HG03108 (cell line): Measurements from ENCODE around the gene MMP17.

Source experiments
- ATAC-seq: cut with Tn5 transposase; IDR thresholded peaks from one replicate; pipeline ENCODE4 v1.9.1; 2021; ENCODE audit warnings: moderate library complexity; ENCODE audit not compliant: unreplicated experiment

Gene MMP17

DNA sequence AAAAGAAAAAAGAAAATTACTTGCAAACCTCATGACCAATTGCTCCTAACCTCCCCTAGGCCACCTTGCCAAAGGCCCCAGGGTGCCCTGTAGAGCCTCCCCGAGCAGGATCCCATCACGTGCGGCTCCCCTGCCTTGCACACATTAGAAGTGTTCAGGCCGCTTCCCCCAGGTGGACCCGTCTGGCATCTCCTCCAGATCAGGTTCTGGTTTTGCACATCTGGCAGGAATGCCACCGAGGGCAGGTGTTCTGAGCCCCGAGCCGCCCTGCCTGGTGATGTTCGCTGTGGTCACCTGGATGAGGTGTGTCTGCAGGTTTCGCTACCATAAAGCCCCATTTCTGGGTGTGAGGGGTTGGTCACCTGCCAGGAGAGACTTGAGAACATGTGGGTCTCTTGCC, 19.3 kb downstream of the MMP17 start:
- ATAC-seq, result no peak

DNA sequence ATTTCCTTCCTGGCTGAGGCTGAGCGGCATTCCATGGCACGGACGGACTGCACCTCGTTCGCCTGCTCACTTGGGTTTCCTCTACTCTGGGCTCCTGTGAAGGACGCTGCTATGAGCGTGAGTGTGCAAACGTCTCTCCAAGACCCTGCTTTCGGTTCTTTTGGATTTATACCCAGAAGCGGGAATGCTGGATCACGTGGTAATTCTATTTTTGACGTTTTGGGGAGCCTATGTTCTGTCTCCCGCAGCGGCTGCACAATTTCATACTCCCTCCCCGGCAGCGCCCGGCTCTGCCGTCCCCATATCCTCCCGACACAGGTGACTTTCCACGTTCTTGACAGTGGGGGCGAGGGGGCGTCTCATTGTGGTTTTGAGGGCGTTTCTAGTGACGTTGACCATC, 20.6 kb downstream of the MMP17 start:
- ATAC-seq, result no peak

DNA sequence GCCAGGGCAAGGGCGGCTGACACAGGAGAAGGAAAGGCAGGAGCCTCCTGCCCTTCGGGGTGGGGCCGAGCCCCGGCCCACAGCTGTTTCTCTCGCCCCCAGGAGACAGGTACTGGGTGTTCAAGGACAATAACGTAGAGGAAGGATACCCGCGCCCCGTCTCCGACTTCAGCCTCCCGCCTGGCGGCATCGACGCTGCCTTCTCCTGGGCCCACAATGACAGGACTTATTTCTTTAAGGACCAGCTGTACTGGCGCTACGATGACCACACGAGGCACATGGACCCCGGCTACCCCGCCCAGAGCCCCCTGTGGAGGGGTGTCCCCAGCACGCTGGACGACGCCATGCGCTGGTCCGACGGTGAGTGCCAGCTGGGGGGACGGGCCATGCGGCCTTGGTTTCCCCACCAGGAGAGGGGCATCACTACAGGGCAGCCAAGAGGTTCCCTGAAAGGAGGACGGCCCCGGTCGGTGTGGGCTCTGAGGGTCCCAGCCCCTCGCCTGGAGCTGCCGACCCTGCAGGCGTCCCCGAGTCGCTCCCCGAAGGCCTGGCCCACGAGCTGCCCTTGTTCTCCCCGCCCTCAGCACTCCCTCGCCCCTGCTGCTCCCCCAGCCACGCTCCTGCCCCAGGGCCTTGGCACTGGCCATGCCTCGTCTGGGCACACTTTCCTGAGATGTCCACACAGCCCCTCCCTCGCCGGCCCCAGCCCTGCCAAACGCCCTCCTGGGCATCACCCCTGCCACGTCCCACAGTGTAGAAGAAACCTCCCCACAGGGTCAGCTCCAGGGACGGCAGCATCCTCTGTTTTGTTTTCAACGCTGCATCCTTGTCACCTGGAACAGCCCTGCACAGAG, 21.7 kb downstream of the MMP17 start:
- no peak for ATAC-seq

DNA sequence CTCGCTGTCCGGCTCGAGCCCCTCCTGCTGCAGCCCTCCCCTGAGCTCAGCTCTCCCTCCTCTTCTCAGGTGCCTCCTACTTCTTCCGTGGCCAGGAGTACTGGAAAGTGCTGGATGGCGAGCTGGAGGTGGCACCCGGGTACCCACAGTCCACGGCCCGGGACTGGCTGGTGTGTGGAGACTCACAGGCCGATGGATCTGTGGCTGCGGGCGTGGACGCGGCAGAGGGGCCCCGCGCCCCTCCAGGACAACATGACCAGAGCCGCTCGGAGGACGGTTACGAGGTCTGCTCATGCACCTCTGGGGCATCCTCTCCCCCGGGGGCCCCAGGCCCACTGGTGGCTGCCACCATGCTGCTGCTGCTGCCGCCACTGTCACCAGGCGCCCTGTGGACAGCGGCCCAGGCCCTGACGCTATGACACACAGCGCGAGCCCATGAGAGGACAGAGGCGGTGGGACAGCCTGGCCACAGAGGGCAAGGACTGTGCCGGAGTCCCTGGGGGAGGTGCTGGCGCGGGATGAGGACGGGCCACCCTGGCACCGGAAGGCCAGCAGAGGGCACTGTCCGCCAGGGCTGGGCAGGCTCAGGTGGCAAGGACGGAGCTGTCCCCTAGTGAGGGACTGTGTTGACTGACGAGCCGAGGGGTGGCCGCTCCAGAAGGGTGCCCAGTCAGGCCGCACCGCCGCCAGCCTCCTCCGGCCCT, 22.8 kb downstream of the MMP17 start:
- ATAC-seq, result no peak

DNA sequence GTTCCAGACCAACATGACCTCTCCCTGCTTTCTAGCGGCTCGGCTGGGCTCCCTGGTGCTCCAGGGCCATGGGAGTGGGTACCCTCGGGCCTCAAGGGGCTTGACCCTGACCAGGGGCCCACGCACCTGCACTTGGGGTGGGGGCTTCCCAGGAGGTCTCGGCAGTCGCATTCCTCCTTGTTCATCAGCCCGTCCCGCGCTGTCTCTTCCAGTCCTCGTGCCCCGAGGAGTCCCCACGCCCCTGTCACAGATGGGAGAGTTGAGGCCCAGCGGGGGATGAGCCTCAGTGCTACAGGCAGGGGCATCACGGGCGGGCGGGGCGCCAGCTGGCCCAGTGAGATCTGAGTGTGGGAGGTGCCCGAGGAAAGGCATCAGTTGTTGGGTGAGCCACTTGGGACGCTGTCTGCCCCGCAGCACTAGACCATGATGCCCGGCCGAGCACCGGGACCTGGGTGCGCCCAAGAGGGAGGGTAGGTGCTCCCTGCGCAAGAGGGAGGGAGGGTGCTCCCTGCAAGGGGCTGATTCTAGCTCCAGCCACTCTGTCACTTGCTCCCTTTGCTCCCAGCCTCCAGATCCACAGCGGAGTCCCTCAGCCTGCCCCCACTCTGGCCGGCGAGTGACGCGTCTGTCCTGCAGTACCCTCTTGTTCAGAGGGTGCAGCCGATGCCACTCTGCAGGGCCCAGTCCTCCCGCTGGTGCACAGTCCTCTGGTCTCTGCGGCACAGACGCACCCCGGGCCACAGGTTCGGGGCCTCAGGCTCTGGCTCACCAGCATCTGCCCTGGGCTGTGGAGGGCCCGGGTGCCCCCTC, 23.8 kb downstream of the MMP17 start:
- ATAC-seq, result no peak

DNA sequence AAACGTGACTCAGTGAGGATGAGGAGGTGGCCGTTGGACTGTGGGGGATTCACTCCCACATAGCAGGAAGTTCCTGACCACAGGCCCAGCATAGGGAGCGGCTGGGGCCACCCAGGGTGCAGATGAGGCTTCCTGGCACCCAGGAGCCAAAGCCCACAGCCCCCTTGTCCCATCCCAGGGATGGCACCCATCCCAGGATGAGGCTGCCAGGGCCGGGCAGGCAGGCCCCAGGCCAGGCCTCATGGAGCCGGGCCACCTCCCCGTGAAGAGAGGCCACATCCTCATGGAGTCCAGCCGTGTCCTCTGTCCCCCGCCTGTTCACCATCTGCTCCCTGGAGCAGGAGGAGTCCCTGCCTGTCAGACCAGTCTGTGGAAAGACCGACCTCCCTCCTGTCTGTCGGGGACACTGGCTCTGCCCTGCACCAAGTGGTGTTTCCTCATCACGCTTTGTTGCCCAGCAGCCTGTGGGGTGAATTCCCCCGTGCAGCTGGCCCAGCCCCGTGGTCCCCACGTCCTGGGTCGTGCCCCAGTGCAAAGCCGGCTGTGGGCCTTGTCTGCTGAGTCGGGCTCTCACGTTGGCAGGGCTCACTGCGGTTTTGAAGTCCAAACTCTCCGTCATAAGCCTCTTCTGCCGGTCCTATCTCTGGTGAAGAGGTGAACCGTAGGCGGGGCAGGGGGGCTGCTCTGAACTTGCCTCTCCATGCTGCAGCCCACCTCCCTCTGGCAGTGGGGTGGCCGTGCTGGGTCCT, 24.5 kb downstream of the MMP17 start:
- no peak for ATAC-seq

DNA sequence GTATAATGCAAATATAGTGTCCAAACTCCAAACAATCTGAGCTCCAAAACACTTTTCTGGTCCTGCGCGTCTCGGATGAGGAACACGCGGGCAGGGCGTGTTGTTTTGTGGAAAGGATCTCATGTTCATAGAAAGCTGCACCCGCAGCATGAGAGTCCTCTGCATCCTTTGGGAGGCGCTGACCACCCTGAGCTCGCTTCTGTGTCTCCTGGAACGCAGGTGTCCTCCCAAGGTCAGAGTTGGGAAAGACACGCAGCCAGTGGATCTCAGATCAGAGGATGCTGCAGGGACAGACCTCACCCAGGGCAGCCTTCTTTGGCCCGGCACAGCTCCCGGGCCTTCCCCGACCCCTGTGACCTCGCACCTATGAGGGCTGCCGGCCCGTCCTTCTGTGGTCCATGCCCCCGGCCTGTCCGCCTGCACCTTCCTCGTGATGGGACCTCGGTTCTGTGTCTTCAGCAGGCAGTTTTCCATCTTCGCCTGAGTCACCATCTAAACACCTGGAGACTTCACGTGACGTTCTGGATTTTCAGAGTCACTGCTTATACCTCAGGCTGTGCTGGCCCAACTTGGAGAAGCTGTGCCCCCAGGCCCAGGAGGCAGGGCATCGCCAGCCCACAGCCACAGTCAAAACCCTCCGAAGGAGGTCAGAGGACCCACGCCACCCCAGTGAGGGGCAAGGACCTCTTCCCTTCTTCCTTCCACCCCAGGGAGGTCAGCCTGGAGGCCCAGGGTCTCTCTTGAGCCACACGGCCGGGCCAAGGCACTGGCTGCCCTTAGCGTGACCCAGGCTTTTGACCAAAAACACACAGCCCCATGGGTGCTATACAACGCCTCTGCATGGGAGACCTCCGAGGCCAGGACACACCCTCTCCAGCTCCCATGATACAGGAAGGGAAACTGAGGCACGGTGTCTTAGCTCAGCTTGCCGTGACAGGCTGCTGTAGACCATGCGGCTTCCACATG, 25.9 kb downstream of the MMP17 start:
- no peak for ATAC-seq

DNA sequence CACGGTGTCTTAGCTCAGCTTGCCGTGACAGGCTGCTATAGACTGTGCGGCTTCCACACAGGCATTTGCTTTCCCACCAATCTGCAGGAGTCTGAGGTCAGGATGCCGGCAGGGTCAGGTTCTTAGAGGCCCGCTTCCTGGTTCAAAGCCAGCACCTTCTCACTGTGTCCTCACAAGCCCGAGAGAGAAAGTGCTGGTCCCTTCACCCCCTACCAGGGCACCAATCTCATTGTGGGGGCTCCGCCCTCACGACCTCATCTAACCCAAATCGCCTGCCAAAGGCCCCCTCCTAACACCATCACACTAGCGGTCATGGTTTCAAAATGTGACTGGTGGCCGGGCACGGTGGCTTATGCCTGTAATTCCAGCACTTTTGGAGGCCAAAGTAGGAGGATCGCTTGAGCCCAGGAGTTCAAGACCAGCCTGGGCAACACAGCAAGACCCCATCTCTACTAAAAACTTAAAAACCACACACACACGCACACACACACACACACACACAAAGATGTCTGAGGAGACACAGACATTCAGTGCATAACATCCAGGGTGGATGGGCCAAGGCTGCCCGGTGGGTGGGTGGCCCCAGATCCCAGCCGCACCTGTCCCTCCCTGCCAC, 26.8 kb downstream of the MMP17 start:
- no peak for ATAC-seq

DNA sequence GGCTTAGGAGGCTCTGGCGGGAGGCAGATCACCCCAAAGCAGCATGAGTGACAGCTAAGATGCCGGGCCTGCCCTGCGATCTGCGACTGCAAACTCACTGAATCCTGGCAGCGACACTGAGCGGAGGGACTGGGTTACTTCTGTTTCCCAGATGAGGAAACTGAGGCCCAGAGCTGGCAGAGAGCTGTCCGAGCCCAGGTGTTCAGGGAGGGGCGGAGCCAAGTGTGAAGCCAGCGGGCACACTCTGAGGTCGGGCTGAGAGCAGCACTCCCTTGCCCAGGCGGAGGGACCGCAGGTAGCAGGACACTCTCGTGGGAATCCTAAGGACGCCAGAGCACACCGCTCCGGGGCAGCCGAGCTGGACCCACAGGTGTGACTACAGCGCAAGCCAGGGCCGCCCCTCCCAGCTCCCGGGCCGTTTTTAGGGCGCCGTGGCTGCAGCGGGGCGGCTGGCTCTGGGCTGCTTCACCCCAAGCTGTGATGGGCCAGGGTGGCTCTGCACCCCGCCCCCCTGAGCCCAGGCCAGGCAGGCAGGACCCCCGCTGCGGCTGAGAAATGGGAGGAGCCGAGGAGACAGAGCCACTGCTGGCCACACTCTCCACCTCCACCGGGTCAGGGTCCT, 27.4 kb downstream of the MMP17 start:
- no peak for ATAC-seq

DNA sequence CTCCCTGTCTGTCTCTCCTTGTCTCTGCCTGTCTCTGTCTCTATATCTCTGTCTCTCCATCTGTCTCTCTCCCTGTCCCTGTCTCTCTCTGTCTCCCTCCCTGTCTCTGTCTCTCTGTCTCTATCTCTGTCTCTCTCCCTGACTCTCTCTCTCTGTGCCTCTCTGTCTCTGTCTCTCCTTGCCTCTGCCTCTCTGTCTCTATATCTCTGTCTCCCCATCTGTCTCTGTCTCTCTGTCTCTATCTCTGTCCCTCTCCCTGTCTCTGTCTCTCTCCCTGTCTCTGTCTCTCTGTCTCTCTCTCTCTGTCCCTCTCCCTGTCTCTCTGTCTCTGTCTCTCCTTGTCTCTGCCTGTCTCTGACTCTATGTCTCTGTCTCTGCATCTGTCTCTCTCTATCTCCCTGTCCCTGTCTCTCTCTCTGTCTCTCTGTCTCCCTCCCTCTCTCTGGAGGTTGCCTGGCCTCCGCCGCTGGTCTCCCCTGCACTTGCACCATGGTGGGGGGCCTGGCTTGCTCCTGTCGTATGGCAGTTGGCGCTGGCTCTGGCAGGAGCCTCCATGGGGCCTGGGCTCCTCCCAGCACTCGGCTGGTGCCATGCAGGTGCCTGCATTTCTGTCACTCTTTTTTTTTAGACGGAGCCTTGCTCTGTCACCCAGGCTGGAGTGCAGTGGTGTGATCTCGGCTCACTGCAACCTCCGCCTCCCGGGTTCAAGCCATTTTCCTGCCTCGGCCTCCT, 28.3 kb downstream of the MMP17 start:
- ATAC-seq, result no peak

DNA sequence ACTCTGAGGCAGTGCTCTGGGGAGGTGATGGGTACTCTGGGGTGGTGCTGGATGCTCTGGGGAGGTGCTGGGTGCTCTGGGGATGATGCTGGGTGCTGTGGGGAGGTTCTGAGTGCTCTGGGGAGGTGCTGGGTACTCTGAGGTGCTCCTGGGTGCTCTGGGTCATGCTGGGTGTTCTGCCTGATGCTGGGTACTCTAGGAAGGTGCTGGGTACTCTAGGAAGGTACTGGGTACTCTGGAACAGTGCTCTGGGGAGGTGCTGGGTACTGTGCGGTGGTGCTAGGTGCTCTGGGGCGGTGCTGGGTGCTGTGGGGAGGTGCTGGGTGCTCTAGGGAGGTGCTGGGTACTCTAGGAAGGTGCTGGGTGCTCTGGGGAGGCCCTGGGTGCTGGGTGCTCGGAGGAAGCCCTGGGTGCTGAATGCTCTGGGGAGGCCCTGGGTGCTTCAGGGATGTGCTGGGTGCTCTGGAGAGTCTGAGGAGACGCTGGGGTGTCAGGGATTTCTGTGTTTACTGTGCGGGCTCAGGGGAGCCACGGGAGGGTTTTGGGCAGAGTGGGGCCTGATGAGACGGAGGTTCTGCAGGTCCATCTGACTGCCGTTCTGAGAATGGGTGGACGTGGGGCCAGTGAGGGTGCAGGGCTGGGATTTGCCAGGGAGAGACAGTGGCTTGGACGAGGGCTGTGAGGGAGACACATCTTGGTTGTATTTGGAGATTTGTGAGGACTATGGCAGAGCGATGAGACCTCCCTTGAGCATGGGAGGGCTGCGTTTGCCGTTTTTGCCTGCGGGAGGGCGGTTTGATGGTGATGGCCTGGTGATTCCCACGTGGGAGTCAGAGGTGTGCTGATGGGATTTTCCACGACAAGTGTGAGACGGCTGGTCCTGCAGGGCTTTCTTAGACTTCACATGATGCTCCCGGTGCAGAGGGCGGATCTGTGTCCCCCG, 30.0 kb downstream of the MMP17 start:
- no peak for ATAC-seq

DNA sequence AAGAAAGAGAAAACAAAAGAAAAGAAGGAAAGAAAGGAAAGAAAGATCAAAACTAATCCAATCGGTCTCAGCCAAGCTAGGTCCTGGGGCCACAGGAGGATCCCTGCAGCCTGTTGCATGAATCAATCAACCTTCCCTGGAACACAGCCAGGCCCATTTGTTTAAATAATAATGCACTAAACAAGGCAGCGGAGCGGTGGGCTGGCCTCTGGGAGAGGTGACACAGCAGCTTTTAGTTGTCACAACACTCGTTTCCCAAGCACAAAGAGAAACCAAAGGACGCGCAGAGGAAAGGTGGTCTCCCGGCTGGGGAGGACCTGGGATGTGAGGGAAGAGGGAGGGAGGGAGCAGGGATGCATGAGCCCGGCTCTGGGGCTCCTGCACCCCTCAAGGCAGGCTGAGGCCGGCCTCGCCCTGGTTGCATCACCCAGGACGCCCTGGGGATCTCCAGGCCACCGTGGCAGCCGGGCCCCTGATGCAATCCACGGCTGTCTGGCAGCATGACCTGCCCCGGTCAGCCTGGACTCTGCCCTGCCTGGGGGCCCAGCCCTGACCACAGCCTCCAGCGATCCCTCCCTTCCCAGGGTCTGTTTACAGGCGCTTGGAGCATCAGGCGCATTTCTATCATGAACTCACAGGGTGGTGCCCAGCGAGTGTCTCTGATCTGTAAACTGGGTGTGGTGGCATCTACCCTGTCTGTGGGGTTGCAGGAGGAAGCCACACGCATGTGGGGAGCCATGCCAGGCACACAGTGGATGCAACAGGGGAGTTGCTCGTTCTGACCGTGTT, 32.5 kb downstream of the MMP17 start:
- no peak for ATAC-seq

DNA sequence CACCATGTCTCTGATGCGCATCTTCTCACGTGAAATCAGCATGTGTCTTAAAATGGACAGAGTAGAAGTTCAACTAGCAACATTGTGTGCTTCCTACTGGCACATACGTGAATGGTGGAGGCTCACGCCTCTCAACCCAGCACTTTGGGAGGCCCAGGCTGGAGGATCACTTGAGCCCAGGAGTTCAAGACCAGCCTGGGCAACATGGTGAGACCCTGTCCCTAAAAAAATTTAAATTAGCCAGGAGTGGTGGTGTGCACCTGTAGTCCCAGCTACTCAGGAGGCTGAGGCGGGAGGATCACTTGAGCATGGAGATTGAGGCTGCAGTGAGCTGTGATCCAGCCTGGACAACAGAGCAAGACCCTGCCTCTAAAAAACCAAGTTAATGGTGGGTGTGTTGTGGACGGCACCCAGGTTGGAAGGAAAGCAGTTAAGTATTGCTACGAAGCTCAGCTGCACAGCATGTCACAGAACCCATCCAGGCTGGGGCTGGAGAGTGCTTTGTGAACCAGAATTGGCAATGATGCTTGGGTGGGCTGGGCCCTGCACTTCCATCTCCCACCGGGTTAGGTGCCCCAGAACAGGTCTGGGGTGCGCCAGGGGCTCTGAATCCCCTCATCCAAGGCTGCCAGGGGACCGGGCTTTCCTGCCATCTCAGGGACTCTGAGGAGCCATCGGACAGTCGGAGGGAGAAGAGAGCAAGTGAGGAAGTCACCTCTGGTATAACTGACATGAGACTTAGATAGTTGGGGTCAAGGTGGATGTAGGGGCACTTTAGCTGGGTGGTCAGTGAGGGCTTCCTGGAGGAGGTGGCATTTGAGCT, 33.3 kb downstream of the MMP17 start:
- ATAC-seq, result no peak

DNA sequence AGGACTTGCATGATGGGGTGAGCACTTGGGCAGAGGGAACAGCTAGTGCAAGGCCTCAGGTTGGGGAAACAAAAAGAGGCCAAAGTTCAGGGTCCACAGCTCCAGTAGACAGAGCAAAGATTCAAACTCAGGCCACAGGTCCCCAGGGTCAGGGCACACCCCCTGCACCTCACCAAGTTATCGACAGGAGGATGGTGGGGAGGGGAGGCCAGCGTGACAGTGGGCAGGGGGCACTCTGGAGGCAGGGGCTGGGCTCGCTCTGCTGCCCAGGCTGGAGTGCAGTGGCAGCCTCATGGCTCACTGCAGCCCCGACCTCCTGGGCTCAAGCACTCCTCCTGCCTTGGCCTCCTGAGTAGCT, 33.9 kb downstream of the MMP17 start:
- ATAC-seq, result no peak

DNA sequence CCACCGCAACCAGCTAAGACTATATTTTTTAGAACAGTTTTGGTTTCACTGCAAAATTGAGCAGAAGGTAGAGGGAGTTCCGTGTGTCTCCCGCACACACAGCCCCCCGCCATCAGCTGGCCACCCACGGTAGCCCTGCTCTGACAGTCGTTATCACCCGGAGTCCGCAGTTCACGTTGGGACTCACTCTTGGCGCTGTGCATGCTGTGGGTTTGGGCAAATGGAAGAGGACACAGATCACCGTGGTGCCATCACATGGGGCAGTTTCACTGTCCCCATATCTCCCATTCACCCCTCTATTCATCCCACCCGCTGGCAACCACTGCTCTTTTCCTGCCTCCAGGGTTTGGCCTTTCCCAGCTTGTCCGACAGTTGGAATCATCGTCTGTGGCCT, 34.4 kb downstream of the MMP17 start:
- no peak for ATAC-seq
